HEK293 (cell line): ENCODE data around the gene HIRA.

Experiments
- CTCF ChIA-PET: fragments of 350-600 bp; formaldehyde crosslinking; extraction: SDS; loops from one replicate; lab custom pipeline; 2021; ENCODE audit warnings: antibody characterized with exemption; lab: Yijun Ruan, JAX
- POLR2A ChIA-PET: fragments of 300-600 bp; formaldehyde crosslinking; extraction: SDS; loops from one replicate; lab custom pipeline; 2020; ENCODE audit warnings: antibody characterized with exemption, inconsistent platforms; lab: Yijun Ruan, JAX
- H3K27ac ChIP-seq: fragments of 200-500 bp; sonication (Bioruptor generic); 2 replicates; pipeline ENCODE4 v1.5.1; 2014; ENCODE audit warnings: low read depth, low read length, control low read depth, inconsistent platforms; ENCODE audit errors: extremely low read depth
- H3K36me3 ChIP-seq, 2 experiments: fragments of 200-500 bp in 1 of 2; sonication (Bioruptor generic) in 1 of 2; 1 replicate in 1 of 2; 2 replicates in 1 of 2; pipeline ENCODE4 v1.5.1; 2014 to 2017; ENCODE audit warnings: inconsistent platforms in 2 of 2, low read length in 2 of 2; ENCODE audit not compliant: control insufficient read depth in 2 of 2, insufficient read depth in 1 of 2
- H3K4me1 ChIP-seq: fragments of 200-500 bp; sonication (Bioruptor generic); 2 replicates; pipeline ENCODE4 v1.5.1; 2014; ENCODE audit warnings: mild to moderate bottlenecking, low read length, inconsistent platforms; ENCODE audit not compliant: control insufficient read depth, insufficient read depth
- H3K4me3 ChIP-seq: 2 replicates; pipeline ENCODE4 v1.5.1; 2011; ENCODE audit warnings: low read depth, mild to moderate bottlenecking, control low read depth, low read length, moderate library complexity
- H3K9me3 ChIP-seq: fragments of 200-500 bp; sonication (Bioruptor generic); 2 replicates; pipeline ENCODE4 v1.5.1; 2014; ENCODE audit warnings: low read depth, low read length, inconsistent platforms; ENCODE audit not compliant: control insufficient read depth, insufficient read depth
- KLF10 ChIP-seq: fragments of 450-650 bp; IDR thresholded peaks from 2 replicates; pipeline ENCODE4 v1.5.1; 2018; ENCODE audit warnings: missing biosample characterization, mild to moderate bottlenecking, missing genetic modification characterization
- RBAK ChIP-seq: fragments of 450-650 bp; formaldehyde crosslinking; IDR thresholded peaks from 2 replicates; pipeline ENCODE4 v1.5.1; 2016; ENCODE audit warnings: missing biosample characterization, missing genetic modification characterization
- SCRT2 ChIP-seq: fragments of 450-650 bp; formaldehyde crosslinking; IDR thresholded peaks from 2 replicates; pipeline ENCODE4 v1.5.1; 2016; ENCODE audit warnings: missing biosample characterization, missing genetic modification characterization
- SETDB1 ChIP-seq: IDR thresholded peaks from one replicate; pipeline ENCODE4 v1.6.1; 2017; ENCODE audit warnings: mild to moderate bottlenecking, low read length, moderate library complexity, mixed read lengths; ENCODE audit not compliant: insufficient read length
- SP3 ChIP-seq: fragments of 450-650 bp; formaldehyde crosslinking; IDR thresholded peaks from 2 replicates; pipeline ENCODE4 v1.5.1; 2016; ENCODE audit warnings: missing biosample characterization, missing genetic modification characterization
- ZBTB26 ChIP-seq: fragments of 450-650 bp; formaldehyde crosslinking; optimal IDR thresholded peaks from 2 replicates; pipeline ENCODE3; 2016; ENCODE audit warnings: missing biosample characterization, mild to moderate bottlenecking, missing genetic modification characterization
- ZBTB44 ChIP-seq: fragments of 450-650 bp; IDR thresholded peaks from 2 replicates; pipeline ENCODE4 v1.5.1; 2018; ENCODE audit warnings: missing biosample characterization, mild to moderate bottlenecking, missing genetic modification characterization
- ZNF16 ChIP-seq: fragments of 450-650 bp; formaldehyde crosslinking; IDR thresholded peaks from 2 replicates; pipeline ENCODE4 v1.5.1; 2016; ENCODE audit warnings: low read depth, missing biosample characterization, missing genetic modification characterization
- ZNF169 ChIP-seq: fragments of 450-650 bp; formaldehyde crosslinking; IDR thresholded peaks from 2 replicates; pipeline ENCODE4 v1.5.1; 2016; ENCODE audit warnings: missing biosample characterization, missing genetic modification characterization
- ZNF202 ChIP-seq: fragments of 450-650 bp; formaldehyde crosslinking; IDR thresholded peaks from 2 replicates; pipeline ENCODE4 v1.5.1; 2016; ENCODE audit warnings: missing biosample characterization, missing genetic modification characterization, borderline replicate concordance
- ZNF391 ChIP-seq: fragments of 450-650 bp; formaldehyde crosslinking; IDR thresholded peaks from 2 replicates; pipeline ENCODE4 v1.5.1; 2016; ENCODE audit warnings: low read depth, missing biosample characterization, missing genetic modification characterization, borderline replicate concordance
- ZNF510 ChIP-seq: fragments of 450-650 bp; formaldehyde crosslinking; IDR thresholded peaks from 2 replicates; pipeline ENCODE4 v1.5.1; 2018; ENCODE audit warnings: mild to moderate bottlenecking, missing genetic modification characterization, missing biosample characterization; ENCODE audit not compliant: insufficient replicate concordance
- ZNF518A ChIP-seq: fragments of 450-650 bp; formaldehyde crosslinking; conservative IDR thresholded peaks from 2 replicates; pipeline ENCODE4 v1.5.1; 2016; ENCODE audit warnings: low read depth, missing biosample characterization, missing genetic modification characterization
- ZNF529 ChIP-seq: fragments of 450-650 bp; formaldehyde crosslinking; IDR thresholded peaks from 2 replicates; pipeline ENCODE4 v1.5.1; 2017; ENCODE audit warnings: missing genetic modification characterization, missing biosample characterization; ENCODE audit not compliant: insufficient replicate concordance
- ZNF549 ChIP-seq: fragments of 450-650 bp; IDR thresholded peaks from 2 replicates; pipeline ENCODE4 v1.5.1; 2018; ENCODE audit warnings: missing biosample characterization, missing genetic modification characterization, mild to moderate bottlenecking, inconsistent platforms, moderate library complexity
- ZNF596 ChIP-seq: fragments of 450-650 bp; IDR thresholded peaks from 2 replicates; pipeline ENCODE4 v1.5.0; 2018; ENCODE audit warnings: missing biosample characterization, mild to moderate bottlenecking, missing genetic modification characterization, moderate library complexity
- ZNF707 ChIP-seq: fragments of 450-650 bp; formaldehyde crosslinking; IDR thresholded peaks from 2 replicates; pipeline ENCODE4 v1.5.1; 2016; ENCODE audit warnings: missing biosample characterization, missing genetic modification characterization
- ZNF776 ChIP-seq: fragments of 450-650 bp; formaldehyde crosslinking; IDR thresholded peaks from 2 replicates; pipeline ENCODE4 v1.5.0; 2017; ENCODE audit warnings: missing biosample characterization, missing genetic modification characterization, borderline replicate concordance
- ZNF785 ChIP-seq: fragments of 450-650 bp; formaldehyde crosslinking; IDR thresholded peaks from 2 replicates; pipeline ENCODE4 v1.5.1; 2016; ENCODE audit warnings: missing biosample characterization, missing genetic modification characterization
- ZNF837 ChIP-seq: fragments of 450-650 bp; formaldehyde crosslinking; IDR thresholded peaks from 2 replicates; pipeline ENCODE4 v1.5.1; 2016; ENCODE audit warnings: missing biosample characterization, missing genetic modification characterization
- ZSCAN16 ChIP-seq: fragments of 450-650 bp; formaldehyde crosslinking; IDR thresholded peaks from 2 replicates; pipeline ENCODE4 v1.5.1; 2016; ENCODE audit warnings: missing biosample characterization, missing genetic modification characterization
- ZSCAN23 ChIP-seq: fragments of 450-650 bp; formaldehyde crosslinking; IDR thresholded peaks from 2 replicates; pipeline ENCODE4 v1.5.1; 2016; ENCODE audit warnings: missing biosample characterization, missing genetic modification characterization
- TF ChIP-seq, protein P1 (sequence below): fragments of 450-650 bp; formaldehyde crosslinking; IDR thresholded peaks from 2 replicates; pipeline ENCODE4 v1.5.1; 2016; ENCODE audit warnings: missing biosample characterization, missing genetic modification characterization

Gene HIRA

GRCh38 chr22:19434401-19434800 is 2.9 kb upstream of the HIRA start:
- POLR2A ChIA-PET = interaction anchor here (1.2 to 1.6 kb wide), 2 partner anchors 13 to 255 kb away, joined by 3 to 5 read pairs; partner anchors contain the start of genes C22orf39 and SLC25A1
- Histone ChIP-seq H3K4me3 (no peak overlapping the region), H3K4me1 (no peaks in the 10 kb centered on the region; the same call in 1 of the 2 replicates), H3K9me3 (no peaks in the 10 kb centered on the region), H3K36me3 (peaks cover 3 to 36% of the 10 kb centered on the region in 2 experiments; a peak in 2 of 3 replicates), H3K27ac (no peak overlapping the region)
- TF ChIP-seq ZBTB44 (tag by site-specific recombination) (no peak), ZNF16 (tag by site-specific recombination) (no peak), ZNF837 (no peak), ZSCAN23 (tag by site-specific recombination) (no peak), ZSCAN16 (no peak), ZNF707 (no peak), ZNF169 (no peak), ZNF391 (tag by site-specific recombination) (no peak), SETDB1 (no peak), SP3 (no peak), ZNF776 (tag by site-specific recombination) (no peak), SCRT2 (tag by site-specific recombination) (no peak), ZNF518A (tag by site-specific recombination) (no peak), ZNF596 (tag by site-specific recombination) (no peak), ZNF785 (tag by site-specific recombination) (no peak), KLF10 (tag by site-specific recombination) (no peak)
- CTCF ChIA-PET = interaction anchor here (1.4 to 2.4 kb wide), 3 partner anchors 11 to 255 kb away, joined by 4 to 9 read pairs (median 6); partner anchors contain the start of gene SLC25A1

GRCh38 chr22:19432133-19432851 is 759 bp upstream of the HIRA start, which contains the start of gene MRPL40:
Gene MRPL40 (plus strand): TSS chr22:19432545. CDS start chr22:19432555, 10 bp downstream.
- Histone ChIP-seq H3K36me3 (peaks cover 3 to 45% of the 10 kb centered on the region in 2 experiments; a peak in 2 of 3 replicates), H3K27ac (peak within 1 kb of the TSS; percentile 67), H3K4me1 (no peaks in the 10 kb centered on the region; the same call in 1 of the 2 replicates), H3K9me3 (no peaks in the 10 kb centered on the region), H3K4me3 (peak within 1 kb of the TSS; percentile 90)
- POLR2A ChIA-PET = interaction anchor here (0.6 to 3.7 kb wide), 12 partner anchors 12 to 258 kb away, joined by 3 to 22 read pairs (median 4); partner anchors contain the start of genes C22orf39, CDC45, SLC25A1 and UFD1
- CTCF ChIA-PET = interaction anchor here (0.6 kb wide), 1 partner anchor 251 kb away, joined by 3 read pairs; no protein-coding TSS in a partner anchor
- TF ChIP-seq ZNF510 (tag by site-specific recombination) (no peak), SP3 (peak; percentile 89), ZNF529 (tag by site-specific recombination) (no peak), ZNF202 (tag by site-specific recombination) (no peak), ZBTB26 (tag by site-specific recombination) (peak; percentile 100), RBAK (tag by site-specific recombination) (no peak), ZNF549 (tag by site-specific recombination) (no peak; the same call in 1 of the 2 replicates)
- TF ChIP-seq, protein P1, sequence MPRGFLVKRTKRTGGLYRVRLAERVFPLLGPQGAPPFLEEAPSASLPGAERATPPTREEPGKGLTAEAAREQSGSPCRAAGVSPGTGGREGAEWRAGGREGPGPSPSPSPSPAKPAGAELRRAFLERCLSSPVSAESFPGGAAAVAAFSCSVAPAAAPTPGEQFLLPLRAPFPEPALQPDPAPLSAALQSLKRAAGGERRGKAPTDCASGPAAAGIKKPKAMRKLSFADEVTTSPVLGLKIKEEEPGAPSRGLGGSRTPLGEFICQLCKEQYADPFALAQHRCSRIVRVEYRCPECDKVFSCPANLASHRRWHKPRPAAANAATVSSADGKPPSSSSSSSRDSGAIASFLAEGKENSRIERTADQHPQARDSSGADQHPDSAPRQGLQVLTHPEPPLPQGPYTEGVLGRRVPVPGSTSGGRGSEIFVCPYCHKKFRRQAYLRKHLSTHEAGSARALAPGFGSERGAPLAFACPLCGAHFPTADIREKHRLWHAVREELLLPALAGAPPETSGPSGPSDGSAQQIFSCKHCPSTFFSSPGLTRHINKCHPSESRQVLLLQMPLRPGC (tag by site-specific recombination) = no peak; the same call in none of the 2 replicates
